ENCODE measurements around the gene USH2A.

DNA sequence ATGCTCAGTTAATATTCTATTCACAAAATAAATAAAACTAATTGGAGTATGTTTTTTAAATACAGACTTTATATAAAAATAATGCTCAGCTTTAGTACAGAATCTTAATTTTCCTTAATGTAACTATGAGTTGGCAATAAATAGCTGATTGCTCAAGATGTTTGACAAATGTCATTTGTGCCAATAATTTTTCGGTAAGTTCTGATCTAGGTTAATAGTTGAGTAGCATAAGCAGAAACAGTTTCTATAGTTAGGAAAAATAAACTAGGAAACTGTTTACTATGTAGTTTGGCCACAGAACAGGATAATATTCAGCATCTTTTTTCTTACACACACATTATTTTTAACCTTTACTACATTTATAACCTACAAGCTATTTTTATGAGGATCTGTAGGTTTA, 815.8 kb downstream of the USH2A start:
- TF ChIP-seq EZH2phosphoT487 (IDR thresholded peaks at IDR 0.05; ENCODE audit: insufficient read depth, low read depth) (no peak), EZH2 (IDR thresholded peaks at IDR 0.05; ENCODE audit: insufficient read depth, poor library complexity, severe bottlenecking) (no peak)

Measured in GM23248 (cell line).